Measurements from ENCODE around the gene GALNT16.
"Not testable (repeated sequence)": the region's sequence is repeated elsewhere in the genome, so short reads cannot be mapped to it uniquely, and the experiment has no call there.

Gene GALNT16

GRCh38 chr14:69287098-69288010 lies 27.4 kb downstream of the GALNT16 start:
- peak in 1 of 2 donors; percentile 12 for DNase-seq

- peak in 1 of 2 donors; percentile 28 for DNase-seq
These were observed 28.2 kb downstream of the GALNT16 start for GRCh38 chr14:69288011-69288771.

GRCh38 chr14:69288956-69289705 lies 29.2 kb downstream of the GALNT16 start:
- no peak for DNase-seq

- DNase-seq: no peak
These were observed 30.0 kb downstream of the GALNT16 start for GRCh38 chr14:69289811-69290520.

GRCh38 chr14:69290881-69291280 lies 30.9 kb downstream of the GALNT16 start:
- not testable (repeated sequence) for DNase-seq

- DNase-seq: no peak
These were observed 31.4 kb downstream of the GALNT16 start for GRCh38 chr14:69291396-69291795.

- no peak for DNase-seq
These were observed 32.1 kb downstream of the GALNT16 start for GRCh38 chr14:69291891-69292561.

GRCh38 chr14:69298131-69299071 lies 38.4 kb downstream of the GALNT16 start:
- DNase-seq: no peak

GRCh38 chr14:69299286-69300035 lies 39.5 kb downstream of the GALNT16 start:
- no peak for DNase-seq

- no peak for DNase-seq
These were observed 40.8 kb downstream of the GALNT16 start for GRCh38 chr14:69300601-69301221.

GRCh38 chr14:69303086-69303485 lies 43.1 kb downstream of the GALNT16 start:
- DNase-seq: no peak

- DNase-seq: peak in 1 of 2 donors; percentile 17
These were observed 52.6 kb downstream of the GALNT16 start for GRCh38 chr14:69312608-69313007.

- DNase-seq: no peak
These were observed 53.2 kb downstream of the GALNT16 start for GRCh38 chr14:69313176-69313575.

GRCh38 chr14:69314327-69314726 lies 54.4 kb downstream of the GALNT16 start:
- no peak for DNase-seq

- DNase-seq: no peak
These were observed 55.3 kb downstream of the GALNT16 start for GRCh38 chr14:69315301-69315700.

- no peak for DNase-seq
These were observed 56.6 kb downstream of the GALNT16 start for GRCh38 chr14:69316449-69317101.

GRCh38 chr14:69317102-69317755 lies 57.3 kb downstream of the GALNT16 start:
- no peak for DNase-seq

- DNase-seq: no peak
These were observed 57.8 kb downstream of the GALNT16 start for GRCh38 chr14:69317780-69318179.

Measured in hippocampal formation (tissue), 2 donors.